ENCODE results near the gene BATF2.

DNA sequence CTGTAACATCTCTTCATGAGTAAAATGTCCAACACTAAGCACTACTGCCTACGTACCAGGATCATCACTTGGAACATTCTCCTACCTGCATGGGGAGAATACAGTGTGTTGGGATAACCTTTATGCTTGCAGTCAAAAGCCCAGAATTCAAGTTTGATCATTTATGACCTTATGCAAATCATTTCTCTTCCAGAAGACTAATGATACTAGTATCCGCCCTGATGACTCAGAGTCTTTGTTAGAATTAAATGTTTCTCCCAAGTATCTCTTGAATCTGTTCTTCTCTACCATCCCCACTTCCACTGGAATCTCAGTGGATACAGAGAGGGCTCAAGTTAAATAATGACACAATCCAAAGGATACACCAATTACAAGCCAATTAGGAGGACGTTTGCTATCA is 37.3 kb downstream of the BATF2 start:
- no peak for TF ChIP-seq POLR2A (IDR thresholded peaks at IDR 0.05; ENCODE audit: low read depth, low read length)
- TF ChIP-seq POLR2AphosphoS5 (IDR thresholded peaks at IDR 0.05; ENCODE audit: low read depth, low read length): no peak

Data from GM12892 (cell line).